Loucy (cell line): ENCODE data around the gene OSBPL9.

Experiments used
- H2AFZ ChIP-seq: fragments of 200-600 bp; sonication (generic); 2 replicates; pipeline ENCODE4 v1.6.0; 2016; ENCODE audit warnings: antibody characterized with exemption, mild to moderate bottlenecking, low read length, moderate library complexity
- H3F3A ChIP-seq: fragments of 200-600 bp; 2 replicates; pipeline ENCODE4 v1.6.0; 2016; ENCODE audit warnings: antibody characterized with exemption, low read depth, mild to moderate bottlenecking
- H3K27me3 ChIP-seq: fragments of 200-600 bp; sonication (generic); 2 replicates; pipeline ENCODE4 v1.6.1; 2014; ENCODE audit warnings: low read length, mild to moderate bottlenecking; ENCODE audit not compliant: insufficient read depth, poor library complexity, severe bottlenecking
- H3K36me3 ChIP-seq: fragments of 200-600 bp; sonication (generic); 2 replicates; pipeline ENCODE4 v1.6.1; 2016; ENCODE audit warnings: low read length; ENCODE audit not compliant: insufficient read depth
- H3K4me1 ChIP-seq: fragments of 200-600 bp; sonication (generic); 2 replicates; pipeline ENCODE4 v1.5.1; 2014; ENCODE audit warnings: low read length, mild to moderate bottlenecking; ENCODE audit not compliant: insufficient read depth, poor library complexity, severe bottlenecking
- H3K4me2 ChIP-seq: fragments of 200-600 bp; sonication (generic); 2 replicates; pipeline ENCODE4 v1.6.0; 2014; ENCODE audit warnings: antibody characterized with exemption, low read length, low read depth, mild to moderate bottlenecking; ENCODE audit not compliant: poor library complexity, severe bottlenecking
- H3K4me3 ChIP-seq: fragments of 200-600 bp; sonication (generic); 2 replicates; pipeline ENCODE4 v1.5.1; 2014; ENCODE audit warnings: low read length, mild to moderate bottlenecking, mixed read lengths; ENCODE audit not compliant: poor library complexity, severe bottlenecking
- H3K79me2 ChIP-seq: fragments of 200-600 bp; sonication (generic); 2 replicates; pipeline ENCODE4 v1.6.1; 2014; ENCODE audit warnings: low read length; ENCODE audit not compliant: insufficient read depth
- H3K9ac ChIP-seq: fragments of 200-600 bp; sonication (generic); 2 replicates; pipeline ENCODE4 v1.6.0; 2014; ENCODE audit warnings: mild to moderate bottlenecking, low read depth, low read length, moderate library complexity; ENCODE audit not compliant: poor library complexity, severe bottlenecking
- H3K9me2 ChIP-seq: fragments of 200-600 bp; sonication (generic); replicated peaks from 2 replicates; pipeline ENCODE4 v1.6.1; 2016; ENCODE audit warnings: low read depth, low read length, mixed read lengths
- H3K9me3 ChIP-seq: fragments of 200-600 bp; sonication (generic); 2 replicates; pipeline ENCODE4 v1.6.1; 2014; ENCODE audit warnings: mild to moderate bottlenecking, antibody characterized with exemption, low read length, low read depth; ENCODE audit not compliant: insufficient read depth
- H4K20me1 ChIP-seq: fragments of 200-600 bp; sonication (generic); 2 replicates; pipeline ENCODE4 v1.6.0; 2014; ENCODE audit warnings: antibody characterized with exemption, low read length, mild to moderate bottlenecking; ENCODE audit not compliant: insufficient read depth, poor library complexity, severe bottlenecking
- CTCF ChIP-seq: fragments of 200-600 bp; sonication (generic); conservative IDR thresholded peaks from 2 replicates; pipeline ENCODE4 v1.5.1; 2014; ENCODE audit warnings: mild to moderate bottlenecking, antibody characterized with exemption, low read length
- EZH2phosphoT487 ChIP-seq: fragments of 200-600 bp; IDR thresholded peaks from 2 replicates; pipeline ENCODE4 v1.6.1; 2018; ENCODE audit warnings: antibody characterized with exemption, mild to moderate bottlenecking, moderate library complexity, borderline replicate concordance

OSBPL9 gene

GRCh38 chr1:51612447-51612961, 4.4 kb upstream of the OSBPL9 start:
- H3K4me2 ChIP-seq, result no peak overlapping the region
- TF ChIP-seq EZH2phosphoT487, result no peak
- TF ChIP-seq CTCF, result no peak

GRCh38 chr1:51615780-51616291, 1.1 kb upstream of the OSBPL9 start:
- Histone ChIP-seq H3K4me1 (peaks cover 31% of the 10 kb centered on the region), H3K4me3 (peak overlapping the region; percentile 99), H3K27me3 (no peaks in the 10 kb centered on the region), H4K20me1 (peaks cover 3% of the 10 kb centered on the region), H2AFZ (peak overlapping the region; percentile 53; the same call in 1 of the 2 replicates), H3K36me3 (no peaks in the 10 kb centered on the region), H3K79me2 (peaks cover 37% of the 10 kb centered on the region), H3K9me3 (no peaks in the 10 kb centered on the region), H3K9ac (no peak overlapping the region), H3K4me2 (peak overlapping the region; percentile 93), H3F3A (0 out of 2 replicates have a peak, but pooled peaks cover 2% of the 10 kb centered on the region), H3K9me2 (no peaks in the 10 kb centered on the region)
- TF ChIP-seq CTCF, result no peak
- TF ChIP-seq EZH2phosphoT487, result no peak

More at GRCh38 chr1:51612447-51612961, 4.4 kb upstream of the OSBPL9 start:
- H3K27me3 ChIP-seq, result no peaks in the 10 kb centered on the region
- no peak overlapping the region for H2AFZ ChIP-seq
- H3K4me1 ChIP-seq, result peaks cover 5% of the 10 kb centered on the region
- H3K79me2 ChIP-seq, result peaks cover 6% of the 10 kb centered on the region
- no peaks in the 10 kb centered on the region for H4K20me1 ChIP-seq
- H3K9ac ChIP-seq, result no peak overlapping the region
- H3K9me2 ChIP-seq, result no peaks in the 10 kb centered on the region
- no peak overlapping the region for H3K4me3 ChIP-seq
- H3K9me3 ChIP-seq, result no peaks in the 10 kb centered on the region
- no peaks in the 10 kb centered on the region for H3F3A ChIP-seq
- H3K36me3 ChIP-seq, result no peaks in the 10 kb centered on the region

- H3K36me3 ChIP-seq, result no peaks in the 10 kb centered on the region
- no peaks in the 10 kb centered on the region for H3K9me3 ChIP-seq
- H2AFZ ChIP-seq, result peak overlapping the region; percentile 85
- peaks cover 44% of the 10 kb centered on the region for H3K79me2 ChIP-seq
- H3K4me3 ChIP-seq, result peak overlapping the region; percentile 99
- 0 out of 2 replicates have a peak, but pooled peaks cover 2% of the 10 kb centered on the region for H3F3A ChIP-seq
- no peaks in the 10 kb centered on the region for H3K9me2 ChIP-seq
- TF ChIP-seq CTCF (no peak), EZH2phosphoT487 (no peak)
- peaks cover 37% of the 10 kb centered on the region for H3K4me1 ChIP-seq
- no peaks in the 10 kb centered on the region for H3K27me3 ChIP-seq
- H3K4me2 ChIP-seq, result peak overlapping the region; percentile 93
- H4K20me1 ChIP-seq, result peaks cover 3% of the 10 kb centered on the region
- peak overlapping the region; percentile 78 for H3K9ac ChIP-seq
Observed at GRCh38 chr1:51616490-51616889, 402 bp upstream of the OSBPL9 start.
